Uterus (tissue), 4 donors: Measurements from ENCODE around the gene PHC3. TPM values are rescaled to one million over a fixed set of nuclear protein-coding genes. Genes with fewer than 3 reads are reported as not detected.
"Not testable (repeated sequence)": the region's sequence is repeated elsewhere in the genome, so short reads cannot be mapped to it uniquely, and the experiment has no call there.

Source experiments
- DNase-seq, 2 donors: peaks; one replicate each; pipeline ENCODE4 v3.0.0-alpha.2; 2019 to 2020
- H3K27ac ChIP-seq, 2 donors: fragments of 200-600 bp; sonication (generic); 1 replicate in 1 of 2; 2 replicates in 1 of 2; pipeline ENCODE4 v1.5.1; 2016 to 2018
- H3K27me3 ChIP-seq, 2 donors: fragments of 200-600 bp; sonication (generic); one replicate each; pipeline ENCODE4 v1.5.1; 2018 to 2019; ENCODE audit warnings: control low read depth in 1 of 2
- H3K36me3 ChIP-seq, 2 donors: fragments of 200-600 bp; sonication (generic); one replicate each; pipeline ENCODE4 v1.5.1; 2019; ENCODE audit warnings: control low read depth in 1 of 2
- H3K4me1 ChIP-seq, 2 donors: fragments of 200-600 bp; sonication (generic); one replicate each; pipeline ENCODE4 v1.5.1; 2018 to 2019; ENCODE audit warnings: control low read depth in 1 of 2
- H3K4me3 ChIP-seq, 2 donors: fragments of 200-600 bp; sonication (generic); 1 replicate in 1 of 2; 2 replicates in 1 of 2; pipeline ENCODE4 v1.5.1; 2018 to 2019; ENCODE audit warnings: mild to moderate bottlenecking in 1 of 2
- H3K9me3 ChIP-seq, 2 donors: fragments of 200-600 bp; sonication (generic); one replicate each; pipeline ENCODE4 v1.5.1; 2019; ENCODE audit warnings: control low read depth in 1 of 2
- CTCF ChIP-seq, 4 experiments: fragments of 200-600 bp in 2 of 4; fragments of 450-650 bp in 2 of 4; sonication (generic) in 2 of 4; IDR thresholded peaks; one replicate each; pipeline ENCODE4 v1.5.1; 2016 to 2019; ENCODE audit warnings: antibody characterized with exemption in 4 of 4, mild to moderate bottlenecking in 2 of 4, moderate library complexity in 1 of 4
- POLR2A ChIP-seq, 2 donors: fragments of 450-650 bp; IDR thresholded peaks; one replicate each; pipeline ENCODE4 v1.6.1; 2016; ENCODE audit warnings: antibody characterized with exemption in 2 of 2, mild to moderate bottlenecking in 1 of 2, moderate library complexity in 1 of 2
- intact Hi-C: fragments of 100-400 bp; cut with DNase I; formaldehyde crosslinking; loops from one replicate; pipeline ENCODE4 v1.15.1; 2023; ENCODE audit warnings: low total_unique reads
- total RNA-seq, 4 donors: library from RNA; depleted of rRNA in 3 of 4; stranded (reverse); fragments of >200 nt in 3 of 4; gene quantifications; one replicate each; pipeline versions ENCODE4 v1.1.0 to v1.2.4, GENCODE V29; 2014 to 2023
- donor health status: DM: yes; HTN: yes; CAD: no.

PHC3 gene
- total RNA-seq, 4 donors from 2014 or later = 28.5 to 164 (median 87.1) TPM

DNA sequence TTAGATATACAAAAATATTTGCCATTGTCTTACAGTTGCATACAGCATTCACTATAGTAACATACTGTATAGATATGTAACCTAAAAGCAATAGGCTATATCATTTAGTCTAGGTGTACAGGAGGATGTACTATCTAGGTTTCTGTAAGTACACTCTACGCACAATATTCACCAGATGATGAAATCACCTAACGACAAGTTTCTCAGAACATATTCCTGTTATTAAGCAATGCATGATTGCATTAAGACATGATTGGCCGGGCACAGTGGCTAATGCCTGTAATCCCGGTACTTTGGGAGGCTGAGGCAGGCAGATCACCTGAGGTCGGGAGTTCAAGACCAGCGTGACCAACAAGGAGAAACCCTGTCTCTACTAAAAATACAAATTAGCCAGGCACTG, 26.2 kb upstream of the PHC3 start:
- no peaks in the 10 kb centered on the region for H3K27me3 ChIP-seq
- intact Hi-C loops = no loop called here

DNA sequence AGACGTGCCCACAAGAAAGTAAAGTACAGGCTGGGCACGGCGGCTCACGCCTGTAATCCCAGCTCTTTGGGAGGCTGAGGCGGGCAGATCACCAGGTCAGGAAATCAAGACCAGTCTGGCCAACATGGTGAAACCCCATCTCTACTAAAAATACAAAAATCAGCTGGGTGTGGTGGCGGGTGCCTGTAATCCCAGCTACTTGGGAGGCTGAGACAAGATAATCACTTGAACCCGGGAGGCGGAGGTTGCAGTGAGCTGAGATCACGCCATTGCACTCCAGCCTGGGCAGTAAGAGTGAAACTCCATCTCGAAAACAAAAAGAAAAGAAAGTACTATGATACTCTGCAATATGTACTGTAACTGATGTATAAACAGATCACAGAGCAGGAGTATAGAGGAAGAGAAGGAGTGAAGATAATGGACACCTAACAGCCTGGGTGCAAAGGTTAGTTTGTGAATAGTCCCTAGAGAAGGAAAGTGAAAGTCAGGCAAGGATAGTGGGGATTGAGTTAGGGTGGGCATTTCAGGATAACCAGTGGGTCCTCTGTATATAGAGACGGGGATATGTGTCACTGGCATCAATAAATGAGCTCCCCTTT, 24.7 kb upstream of the PHC3 start:
- H3K4me3 ChIP-seq, DNase-seq, H3K27ac ChIP-seq, intact Hi-C loops, H3K36me3 ChIP-seq, H3K9me3 ChIP-seq, H3K27me3 ChIP-seq, H3K4me1 ChIP-seq: not testable (repeated sequence)

More for the DNA sequence above, 26.2 kb upstream of the PHC3 start:
- Histone ChIP-seq H3K4me3 (no peak overlapping the region), H3K36me3 (no peaks in the 10 kb centered on the region), H3K9me3 (no peaks in the 10 kb centered on the region), H3K4me1 (no peaks in the 10 kb centered on the region), H3K27ac (no peak overlapping the region)
- no peak for DNase-seq
- TF ChIP-seq POLR2A (IDR thresholded peaks at IDR 0.05) (no peak), CTCF (IDR thresholded peaks at IDR 0.05) (no peak)

DNA sequence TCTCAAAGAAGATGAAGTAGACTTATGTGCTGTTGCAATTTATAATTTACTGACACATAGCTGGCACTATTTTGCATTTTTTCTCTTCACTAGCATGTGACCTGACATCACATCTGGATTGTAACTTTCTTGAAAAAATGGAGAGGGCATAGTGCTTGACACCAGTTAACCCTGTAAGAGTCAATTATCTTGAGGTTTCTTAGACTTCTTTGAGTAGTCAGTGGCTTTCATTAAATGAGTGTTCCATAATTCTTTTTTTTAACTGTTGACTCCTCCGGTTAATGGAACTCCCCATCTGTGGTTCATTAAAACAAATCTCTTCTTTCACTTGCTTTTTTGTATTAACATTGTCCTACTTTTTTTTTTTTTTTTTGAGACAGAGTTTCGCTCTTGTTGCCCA, 23.8 kb upstream of the PHC3 start:
- Histone ChIP-seq H3K27me3 (no peaks in the 10 kb centered on the region), H3K4me1 (no peaks in the 10 kb centered on the region), H3K4me3 (no peak overlapping the region), H3K36me3 (no peaks in the 10 kb centered on the region), H3K9me3 (no peaks in the 10 kb centered on the region), H3K27ac (no peak overlapping the region)
- TF ChIP-seq CTCF (IDR thresholded peaks at IDR 0.05) (no peak), POLR2A (IDR thresholded peaks at IDR 0.05) (no peak)
- DNase-seq = no peak
- intact Hi-C loops = no loop called here

DNA sequence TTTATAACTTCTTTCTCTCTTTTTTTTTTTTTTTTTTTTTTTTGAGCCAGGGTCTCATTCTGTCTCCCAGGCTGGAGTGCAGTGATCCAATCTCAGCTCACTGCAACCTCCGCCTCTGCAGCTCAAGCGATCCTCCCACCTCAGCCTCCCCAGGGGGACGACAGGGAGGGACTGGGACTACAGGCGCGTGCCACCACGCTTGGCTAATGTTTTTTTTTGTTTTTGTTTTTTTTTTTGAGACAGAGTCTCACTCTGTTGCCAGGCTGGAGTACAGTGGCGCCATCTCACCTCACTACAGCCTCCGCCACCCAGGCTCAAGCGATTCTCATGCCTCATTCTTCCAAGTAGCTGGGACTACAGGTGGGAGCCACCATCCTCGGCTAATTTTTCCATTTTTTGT, 23.0 kb upstream of the PHC3 start:
- no peaks in the 10 kb centered on the region for H3K27me3 ChIP-seq
- intact Hi-C loops = no loop called here
- no peak for TF ChIP-seq CTCF (IDR thresholded peaks at IDR 0.05)
- TF ChIP-seq POLR2A (IDR thresholded peaks at IDR 0.05) = no peak

DNA sequence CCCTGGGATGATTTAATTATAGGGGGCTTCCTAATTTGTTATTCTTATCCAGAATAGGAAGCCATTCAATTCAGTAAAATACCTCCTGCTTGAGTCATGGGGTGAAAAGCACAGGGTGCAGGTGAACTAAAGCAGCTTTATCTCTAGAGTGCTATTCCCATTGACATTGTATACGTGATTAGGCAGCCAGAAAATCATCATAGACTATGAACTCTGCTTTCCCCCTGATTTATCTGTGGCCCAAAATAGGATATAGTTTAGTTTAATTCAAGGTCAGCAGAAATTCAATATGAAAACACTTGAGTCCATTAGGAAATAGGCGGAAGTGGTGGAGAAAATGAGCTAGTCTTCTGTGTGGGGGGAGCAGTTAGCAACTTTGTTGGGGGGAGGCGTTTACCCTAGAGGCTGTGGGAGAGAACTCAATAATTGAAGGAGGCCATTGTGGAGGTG, 22.5 kb upstream of the PHC3 start:
- Histone ChIP-seq H3K27me3 (no peaks in the 10 kb centered on the region), H3K36me3 (no peaks in the 10 kb centered on the region), H3K9me3 (no peaks in the 10 kb centered on the region), H3K4me3 (no peak overlapping the region), H3K4me1 (no peaks in the 10 kb centered on the region), H3K27ac (no peak overlapping the region)
- intact Hi-C loops = no loop called here
- no peak for DNase-seq
- TF ChIP-seq POLR2A (IDR thresholded peaks at IDR 0.05) (no peak), CTCF (IDR thresholded peaks at IDR 0.05) (no peak)

More for the DNA sequence above, 23.0 kb upstream of the PHC3 start:
- no peak for DNase-seq
- no peak overlapping the region for H3K4me3 ChIP-seq
- H3K9me3 ChIP-seq = no peaks in the 10 kb centered on the region
- no peaks in the 10 kb centered on the region for H3K36me3 ChIP-seq
- no peak overlapping the region for H3K27ac ChIP-seq
- no peaks in the 10 kb centered on the region for H3K4me1 ChIP-seq

- TF ChIP-seq CTCF (IDR thresholded peaks at IDR 0.05) = no peak
- TF ChIP-seq POLR2A (IDR thresholded peaks at IDR 0.05) = no peak
- Histone ChIP-seq H3K36me3 (no peaks in the 10 kb centered on the region), H3K27me3 (no peaks in the 10 kb centered on the region), H3K4me1 (no peaks in the 10 kb centered on the region), H3K4me3 (no peak overlapping the region), H3K27ac (no peak overlapping the region), H3K9me3 (no peaks in the 10 kb centered on the region)
- no peak for DNase-seq
- intact Hi-C loops = no loop called here
Measured at GRCh38 chr3:170203457-170203856, 21.9 kb upstream of the PHC3 start.
